K562 (cell line): Measurements from ENCODE around the gene TTC38. TPM values are rescaled to one million over a fixed set of nuclear protein-coding genes. Genes with fewer than 3 reads are reported as not detected.

Source experiments
- ATF1 ChIP-seq, 2 experiments: fragments of 450-650 bp in 1 of 2; IDR thresholded peaks; 2 replicates each; pipeline ENCODE4 v1.6.1; 2016; ENCODE audit warnings: missing compliant biosample characterization in 1 of 2, missing genetic modification characterization in 1 of 2
- CAMTA2 ChIP-seq: fragments of 250-450 bp; sonication (Bioruptor Pico); conservative IDR thresholded peaks from 2 replicates; pipeline ENCODE4 v1.5.1; 2022
- CC2D1A ChIP-seq: fragments of 450-650 bp; IDR thresholded peaks from 2 replicates; pipeline ENCODE4 v1.6.1; 2017; ENCODE audit warnings: mild to moderate bottlenecking
- CHD2 ChIP-seq: IDR thresholded peaks from 2 replicates; pipeline ENCODE4 v1.6.1; 2011; ENCODE audit warnings: low read depth, low read length
- FOXK2 ChIP-seq, 2 experiments: fragments of 450-650 bp; IDR thresholded peaks in 1 of 2; conservative IDR thresholded peaks in 1 of 2; 2 replicates each; pipeline ENCODE4 v1.6.1; 2016; ENCODE audit warnings: low read depth in 2 of 2, mild to moderate bottlenecking in 1 of 2
- KLF1 ChIP-seq: fragments of 450-650 bp; IDR thresholded peaks from 2 replicates; pipeline ENCODE4 v1.6.1; 2016; ENCODE audit warnings: missing genetic modification characterization, missing compliant biosample characterization
- SRF ChIP-seq, 2 experiments: fragments of 250-450, 450-650 bp in 1 of 2; sonication (Bioruptor Pico) in 1 of 2; sonication (generic) in 1 of 2; formaldehyde crosslinking; IDR thresholded peaks; 2 replicates each; pipeline versions ENCODE4 v1.5.0 to v1.5.1; 2020 to 2022; ENCODE audit warnings: mild to moderate bottlenecking in 1 of 2, missing genetic modification reagents in 1 of 2
- TBP ChIP-seq: optimal IDR thresholded peaks from 2 replicates; pipeline ENCODE3; 2011; ENCODE audit warnings: low read depth, low read length, improper control_type of control experiment
- ZNF175 ChIP-seq: fragments of 200-800 bp; sonication (Bioruptor generic); IDR thresholded peaks from 2 replicates; pipeline ENCODE4 v1.6.1; 2016; ENCODE audit warnings: low read depth, mild to moderate bottlenecking, missing genetic modification characterization, missing compliant biosample characterization
- ZNF239 ChIP-seq: fragments of 250-450 bp; sonication (Bioruptor Pico); IDR thresholded peaks from 2 replicates; pipeline ENCODE4 v1.4.0; 2020; ENCODE audit warnings: mild to moderate bottlenecking
- ZZZ3 ChIP-seq: fragments of 450-650 bp; IDR thresholded peaks from 2 replicates; pipeline ENCODE4 v1.6.1; 2016; ENCODE audit warnings: antibody characterized with exemption, mild to moderate bottlenecking, moderate library complexity
- polyA plus RNA-seq, 8 experiments: library from polyadenylated mRNA; depleted of rRNA in 4 of 8; stranded (reverse) in 5 of 8; unstranded in 3 of 8; fragments of >200 nt; fragmentation: Nextera tagmentation in 2 of 8; fragmentation: Illumina TruSeq in 1 of 8; extraction: Ambion mirVana in 2 of 8; extraction: Trizol in 1 of 8; gene quantifications; 2 replicates each; pipeline versions ENCODE4 v1.2.1 to v1.2.3, GENCODE V29; 2011 to 2014; ENCODE audit warnings: inconsistent platforms in 1 of 8, missing spikeins in 1 of 8
- total RNA-seq, 7 experiments: library from RNA; depleted of rRNA in 6 of 7; stranded (reverse); fragments of >200 nt in 6 of 7; fragmentation: Illumina TruSeq in 2 of 7; extraction: Trizol in 2 of 7; gene quantifications; 2 replicates each; pipeline versions ENCODE4 v1.2.1 to v1.2.3, GENCODE V29; 2011 to 2021; ENCODE audit warnings: low replicate concordance in 1 of 7
- TF ChIP-seq, protein P1 (sequence below): IDR thresholded peaks from 3 replicates; pipeline ENCODE4 v1.6.1; 2011; ENCODE audit warnings: borderline replicate concordance, mild to moderate bottlenecking, moderate library complexity; ENCODE audit not compliant: insufficient read length; ENCODE audit errors: extremely low read depth
- TF ChIP-seq, protein P2 (sequence below): fragments of 250-450 bp; sonication (Bioruptor Pico); IDR thresholded peaks from 2 replicates; pipeline ENCODE4 v1.4.0; 2020; ENCODE audit warnings: mild to moderate bottlenecking, moderate library complexity
- TF ChIP-seq, protein P3 (sequence below): fragments of 450-650 bp; IDR thresholded peaks from 2 replicates; pipeline ENCODE4 v1.6.1; 2017; ENCODE audit warnings: antibody characterized with exemption
- TF ChIP-seq, protein P4 (sequence below): fragments of 150-350 bp; IDR thresholded peaks from 2 replicates; pipeline ENCODE4 v1.6.1; 2014; ENCODE audit warnings: low read depth, mild to moderate bottlenecking, low read length, borderline replicate concordance
- TF ChIP-seq, protein P5 (sequence below): IDR thresholded peaks from 2 replicates; pipeline ENCODE4 v1.6.1; 2011; ENCODE audit not compliant: insufficient read length; ENCODE audit errors: extremely low read depth

The TTC38 gene
- total and polyA plus RNA-seq, 9 of the 15 experiments (the other 6 are each of a cell fraction or from before 2014, with no cell fraction given), result 0.84 to 28.4 (median 18.1) TPM

DNA sequence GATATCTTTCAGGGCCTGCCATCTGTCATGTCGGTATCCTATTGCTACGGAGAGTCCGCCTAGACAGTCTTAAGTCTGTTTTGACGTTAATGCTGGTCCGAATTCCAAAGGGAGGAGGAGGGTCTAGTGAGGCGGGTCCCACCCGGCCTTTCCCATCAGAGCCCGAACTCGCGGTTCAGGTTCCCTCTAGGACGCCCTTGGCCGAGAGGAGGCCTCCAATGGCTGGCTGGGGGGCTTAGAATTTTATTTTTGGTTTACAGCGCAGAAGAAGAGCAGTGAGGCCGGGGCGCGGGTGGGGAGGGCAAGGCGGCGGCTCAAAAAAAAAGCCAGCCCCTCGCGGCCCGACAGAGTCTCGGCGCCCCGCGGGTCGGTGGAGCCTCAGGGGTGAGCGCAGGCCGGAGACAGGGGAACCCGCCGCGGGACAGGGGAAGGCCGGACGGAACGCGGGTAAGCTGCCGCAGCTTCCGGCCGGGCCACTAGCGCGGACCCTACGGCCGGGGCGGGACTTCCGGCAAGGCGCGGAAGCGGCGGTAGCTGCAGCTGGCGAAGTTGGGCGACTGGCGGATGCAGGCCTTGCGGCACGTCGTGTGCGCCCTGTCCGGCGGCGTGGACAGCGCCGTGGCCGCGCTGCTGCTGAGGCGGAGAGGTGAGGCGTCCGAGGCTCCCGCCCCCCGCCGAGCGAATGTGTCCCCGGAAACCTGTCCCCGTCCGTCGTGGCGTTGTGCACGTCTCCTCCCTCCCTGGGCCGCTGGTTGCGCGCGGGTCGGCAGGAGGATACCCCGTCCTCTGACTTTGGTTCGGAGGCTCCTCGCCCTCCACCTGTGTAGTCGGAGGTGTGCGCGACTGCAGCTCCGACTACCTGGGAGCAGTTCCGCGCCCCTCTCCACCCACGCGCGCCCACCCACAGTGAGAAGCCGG is 67.7 kb downstream of the TTC38 start, which contains the start of gene TRMU (continued):
- TF ChIP-seq, protein P1, sequence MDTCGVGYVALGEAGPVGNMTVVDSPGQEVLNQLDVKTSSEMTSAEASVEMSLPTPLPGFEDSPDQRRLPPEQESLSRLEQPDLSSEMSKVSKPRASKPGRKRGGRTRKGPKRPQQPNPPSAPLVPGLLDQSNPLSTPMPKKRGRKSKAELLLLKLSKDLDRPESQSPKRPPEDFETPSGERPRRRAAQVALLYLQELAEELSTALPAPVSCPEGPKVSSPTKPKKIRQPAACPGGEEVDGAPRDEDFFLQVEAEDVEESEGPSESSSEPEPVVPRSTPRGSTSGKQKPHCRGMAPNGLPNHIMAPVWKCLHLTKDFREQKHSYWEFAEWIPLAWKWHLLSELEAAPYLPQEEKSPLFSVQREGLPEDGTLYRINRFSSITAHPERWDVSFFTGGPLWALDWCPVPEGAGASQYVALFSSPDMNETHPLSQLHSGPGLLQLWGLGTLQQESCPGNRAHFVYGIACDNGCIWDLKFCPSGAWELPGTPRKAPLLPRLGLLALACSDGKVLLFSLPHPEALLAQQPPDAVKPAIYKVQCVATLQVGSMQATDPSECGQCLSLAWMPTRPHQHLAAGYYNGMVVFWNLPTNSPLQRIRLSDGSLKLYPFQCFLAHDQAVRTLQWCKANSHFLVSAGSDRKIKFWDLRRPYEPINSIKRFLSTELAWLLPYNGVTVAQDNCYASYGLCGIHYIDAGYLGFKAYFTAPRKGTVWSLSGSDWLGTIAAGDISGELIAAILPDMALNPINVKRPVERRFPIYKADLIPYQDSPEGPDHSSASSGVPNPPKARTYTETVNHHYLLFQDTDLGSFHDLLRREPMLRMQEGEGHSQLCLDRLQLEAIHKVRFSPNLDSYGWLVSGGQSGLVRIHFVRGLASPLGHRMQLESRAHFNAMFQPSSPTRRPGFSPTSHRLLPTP, result no peak
- no peak for TF ChIP-seq ZNF175 (CRISPR knock-in tag)
- no peak for TF ChIP-seq KLF1
- no peak for TF ChIP-seq ATF1 (CRISPR knock-in tag; IDR thresholded peaks at IDR 0.05)
- TF ChIP-seq ATF1 (tag; IDR thresholded peaks at IDR 0.05), result peak; percentile 66
- TF ChIP-seq CC2D1A, result no peak
- TF ChIP-seq, protein P2, sequence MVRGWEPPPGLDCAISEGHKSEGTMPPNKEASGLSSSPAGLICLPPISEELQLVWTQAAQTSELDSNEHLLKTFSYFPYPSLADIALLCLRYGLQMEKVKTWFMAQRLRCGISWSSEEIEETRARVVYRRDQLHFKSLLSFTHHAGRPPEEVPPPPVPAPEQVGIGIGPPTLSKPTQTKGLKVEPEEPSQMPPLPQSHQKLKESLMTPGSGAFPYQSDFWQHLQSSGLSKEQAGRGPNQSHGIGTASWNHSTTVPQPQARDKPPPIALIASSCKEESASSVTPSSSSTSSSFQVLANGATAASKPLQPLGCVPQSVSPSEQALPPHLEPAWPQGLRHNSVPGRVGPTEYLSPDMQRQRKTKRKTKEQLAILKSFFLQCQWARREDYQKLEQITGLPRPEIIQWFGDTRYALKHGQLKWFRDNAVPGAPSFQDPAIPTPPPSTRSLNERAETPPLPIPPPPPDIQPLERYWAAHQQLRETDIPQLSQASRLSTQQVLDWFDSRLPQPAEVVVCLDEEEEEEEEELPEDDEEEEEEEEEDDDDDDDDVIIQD (CRISPR knock-in tag), result no peak
- TF ChIP-seq, protein P3, sequence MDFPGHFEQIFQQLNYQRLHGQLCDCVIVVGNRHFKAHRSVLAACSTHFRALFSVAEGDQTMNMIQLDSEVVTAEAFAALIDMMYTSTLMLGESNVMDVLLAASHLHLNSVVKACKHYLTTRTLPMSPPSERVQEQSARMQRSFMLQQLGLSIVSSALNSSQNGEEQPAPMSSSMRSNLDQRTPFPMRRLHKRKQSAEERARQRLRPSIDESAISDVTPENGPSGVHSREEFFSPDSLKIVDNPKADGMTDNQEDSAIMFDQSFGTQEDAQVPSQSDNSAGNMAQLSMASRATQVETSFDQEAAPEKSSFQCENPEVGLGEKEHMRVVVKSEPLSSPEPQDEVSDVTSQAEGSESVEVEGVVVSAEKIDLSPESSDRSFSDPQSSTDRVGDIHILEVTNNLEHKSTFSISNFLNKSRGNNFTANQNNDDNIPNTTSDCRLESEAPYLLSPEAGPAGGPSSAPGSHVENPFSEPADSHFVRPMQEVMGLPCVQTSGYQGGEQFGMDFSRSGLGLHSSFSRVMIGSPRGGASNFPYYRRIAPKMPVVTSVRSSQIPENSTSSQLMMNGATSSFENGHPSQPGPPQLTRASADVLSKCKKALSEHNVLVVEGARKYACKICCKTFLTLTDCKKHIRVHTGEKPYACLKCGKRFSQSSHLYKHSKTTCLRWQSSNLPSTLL, result no peak
- TF ChIP-seq, protein P4, sequence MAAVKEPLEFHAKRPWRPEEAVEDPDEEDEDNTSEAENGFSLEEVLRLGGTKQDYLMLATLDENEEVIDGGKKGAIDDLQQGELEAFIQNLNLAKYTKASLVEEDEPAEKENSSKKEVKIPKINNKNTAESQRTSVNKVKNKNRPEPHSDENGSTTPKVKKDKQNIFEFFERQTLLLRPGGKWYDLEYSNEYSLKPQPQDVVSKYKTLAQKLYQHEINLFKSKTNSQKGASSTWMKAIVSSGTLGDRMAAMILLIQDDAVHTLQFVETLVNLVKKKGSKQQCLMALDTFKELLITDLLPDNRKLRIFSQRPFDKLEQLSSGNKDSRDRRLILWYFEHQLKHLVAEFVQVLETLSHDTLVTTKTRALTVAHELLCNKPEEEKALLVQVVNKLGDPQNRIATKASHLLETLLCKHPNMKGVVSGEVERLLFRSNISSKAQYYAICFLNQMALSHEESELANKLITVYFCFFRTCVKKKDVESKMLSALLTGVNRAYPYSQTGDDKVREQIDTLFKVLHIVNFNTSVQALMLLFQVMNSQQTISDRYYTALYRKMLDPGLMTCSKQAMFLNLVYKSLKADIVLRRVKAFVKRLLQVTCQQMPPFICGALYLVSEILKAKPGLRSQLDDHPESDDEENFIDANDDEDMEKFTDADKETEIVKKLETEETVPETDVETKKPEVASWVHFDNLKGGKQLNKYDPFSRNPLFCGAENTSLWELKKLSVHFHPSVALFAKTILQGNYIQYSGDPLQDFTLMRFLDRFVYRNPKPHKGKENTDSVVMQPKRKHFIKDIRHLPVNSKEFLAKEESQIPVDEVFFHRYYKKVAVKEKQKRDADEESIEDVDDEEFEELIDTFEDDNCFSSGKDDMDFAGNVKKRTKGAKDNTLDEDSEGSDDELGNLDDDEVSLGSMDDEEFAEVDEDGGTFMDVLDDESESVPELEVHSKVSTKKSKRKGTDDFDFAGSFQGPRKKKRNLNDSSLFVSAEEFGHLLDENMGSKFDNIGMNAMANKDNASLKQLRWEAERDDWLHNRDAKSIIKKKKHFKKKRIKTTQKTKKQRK, result no peak
- TF ChIP-seq ZNF239 (CRISPR knock-in tag), result no peak
- TF ChIP-seq FOXK2 (conservative IDR thresholded peaks at IDR 0.05 in 1 of 2, IDR thresholded peaks at IDR 0.05 in 1 of 2; ENCODE audit: low read depth in 2 of 2), result no peak
- TF ChIP-seq CAMTA2 (CRISPR knock-in tag), result no peak
- TF ChIP-seq, protein P5, sequence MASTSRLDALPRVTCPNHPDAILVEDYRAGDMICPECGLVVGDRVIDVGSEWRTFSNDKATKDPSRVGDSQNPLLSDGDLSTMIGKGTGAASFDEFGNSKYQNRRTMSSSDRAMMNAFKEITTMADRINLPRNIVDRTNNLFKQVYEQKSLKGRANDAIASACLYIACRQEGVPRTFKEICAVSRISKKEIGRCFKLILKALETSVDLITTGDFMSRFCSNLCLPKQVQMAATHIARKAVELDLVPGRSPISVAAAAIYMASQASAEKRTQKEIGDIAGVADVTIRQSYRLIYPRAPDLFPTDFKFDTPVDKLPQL, result no peak
- no peak for TF ChIP-seq CHD2
- no peak for TF ChIP-seq ZZZ3
- peak; percentile 64 for TF ChIP-seq TBP
- no peak for TF ChIP-seq SRF (CRISPR knock-in tag; IDR thresholded peaks at IDR 0.05)
